A549 (cell line): ENCODE data around the gene RNF130.

Experiments used
- CEBPB ChIP-seq, 2 experiments: fragments of >200 bp in 1 of 2; sonication (Bioruptor Twin) in 1 of 2; formaldehyde crosslinking in 1 of 2; IDR thresholded peaks; 2 replicates each; pipeline ENCODE4 v1.6.1; 2012 to 2016
- CTCF ChIP-seq: fragments of >200 bp; sonication (Bioruptor Twin); formaldehyde crosslinking; IDR thresholded peaks from 3 replicates; pipeline ENCODE4 v1.5.1; 2016
- JUN ChIP-seq, 2 experiments: fragments of >200 bp; sonication (Bioruptor Twin); formaldehyde crosslinking; IDR thresholded peaks; 2 replicates in 1 of 2; 3 replicates in 1 of 2; pipeline ENCODE4 v1.6.1; 2016 to 2017
- MYC ChIP-seq: IDR thresholded peaks from 2 replicates; pipeline ENCODE4 v1.6.1; 2012; ENCODE audit warnings: mild to moderate bottlenecking, inconsistent platforms, low read length, improper control_type of control experiment, borderline replicate concordance
- USF2 ChIP-seq: fragments of 450-650 bp; IDR thresholded peaks from 2 replicates; pipeline ENCODE4 v1.6.1; 2014; ENCODE audit warnings: antibody characterized with exemption

GRCh38 chr5:180026320-180026719 lies 45.2 kb downstream of the RNF130 start:
- no peak for TF ChIP-seq CEBPB (IDR thresholded peaks at IDR 0.05)
- no peak for TF ChIP-seq JUN (IDR thresholded peaks at IDR 0.05)
- no peak for TF ChIP-seq USF2
- TF ChIP-seq CTCF, result no peak
- no peak for TF ChIP-seq MYC
